Ascending aorta (tissue), 2 donors: ENCODE measurements around the gene OXLD1. TPM values are rescaled to one million over a fixed set of nuclear protein-coding genes. Genes with fewer than 3 reads are reported as not detected.

Source experiments
- DNase-seq, 2 donors: peaks; one replicate each; pipeline ENCODE4 v3.0.0-alpha.2; 2019; ENCODE audit warnings: low spot score in 2 of 2
- H3K27ac ChIP-seq, 2 donors: fragments of 200-600 bp; sonication (generic); one replicate each; pipeline ENCODE4 v1.5.1; 2016 to 2017; ENCODE audit warnings: mild to moderate bottlenecking in 1 of 2
- H3K27me3 ChIP-seq: fragments of 200-600 bp; sonication (generic); one replicate; pipeline ENCODE4 v1.5.1; 2017
- H3K36me3 ChIP-seq, 2 donors: fragments of 200-600 bp; sonication (generic); one replicate each; pipeline ENCODE4 v1.5.1; 2016
- H3K4me1 ChIP-seq, 2 donors: fragments of 200-600 bp; sonication (generic); one replicate each; pipeline ENCODE4 v1.5.1; 2016 to 2017; ENCODE audit warnings: mild to moderate bottlenecking in 1 of 2
- H3K4me3 ChIP-seq, 2 donors: fragments of 200-600 bp; sonication (generic); one replicate each; pipeline ENCODE4 v1.5.1; 2016 to 2017; ENCODE audit warnings: mild to moderate bottlenecking in 1 of 2
- H3K9me3 ChIP-seq, 2 donors: fragments of 200-600 bp; sonication (generic); one replicate each; pipeline ENCODE4 v1.5.1; 2016
- CTCF ChIP-seq, 3 experiments: fragments of 200-600 bp in 2 of 3; fragments of 450-650 bp in 1 of 3; sonication (generic) in 2 of 3; IDR thresholded peaks; one replicate each; pipeline ENCODE4 v1.5.1; 2016 to 2019; ENCODE audit warnings: antibody characterized with exemption in 3 of 3, mild to moderate bottlenecking in 1 of 3, moderate library complexity in 1 of 3
- intact Hi-C: fragments of 100-400 bp; cut with DNase I; formaldehyde crosslinking; loops from one replicate; pipeline ENCODE4 v1.15.1; 2023
- total RNA-seq: library from RNA; depleted of rRNA; stranded (reverse); fragments of >200 nt; gene quantifications from one replicate; pipeline ENCODE4 v1.1.0, GENCODE V29; 2016

OXLD1 gene
- 96.1 TPM for total RNA-seq

GRCh38 chr17:81666342-81667191, at the start of gene OXLD1, which contains the start of gene CCDC137:
Gene OXLD1 (minus strand): TSS chr17:81666605. CDS start chr17:81666577, 28 bp downstream.
Gene CCDC137 (plus strand): TSS chr17:81666737. CDS start chr17:81666767, 30 bp downstream.
- peak within 1 kb of the TSS; percentile 68 to 69 for H3K4me3 ChIP-seq
- intact Hi-C loops: loop anchor here (1.0 kb wide), 3 partner anchors 17 to 46 kb away; partner anchors contain the start of genes ARL16, NPLOC4, SLC25A10 and TSPAN10
- DNase-seq: peak; percentile 79 to 97
- TF ChIP-seq CTCF (IDR thresholded peaks at IDR 0.05): no peak
- H3K36me3 ChIP-seq: peaks cover 18 to 24% of the 10 kb centered on the region in 2 donors
- no peaks in the 10 kb centered on the region for H3K9me3 ChIP-seq
- no peaks in the 10 kb centered on the region for H3K27me3 ChIP-seq
- peaks cover 3 to 17% of the 10 kb centered on the region in 2 donors for H3K4me1 ChIP-seq
- peak within 1 kb of the TSS; percentile 65 to 80 for H3K27ac ChIP-seq

- intact Hi-C loops: no loop called here
- Histone ChIP-seq H3K4me1 (peaks cover 7 to 13% of the 10 kb centered on the region in 2 donors), H3K4me3 (no peak overlapping the region), H3K36me3 (peaks cover 0 to 4% of the 10 kb centered on the region in 2 donors), H3K9me3 (no peaks in the 10 kb centered on the region), H3K27ac (no peak overlapping the region), H3K27me3 (no peaks in the 10 kb centered on the region)
- no peak for DNase-seq
- TF ChIP-seq CTCF (IDR thresholded peaks at IDR 0.05): no peak
Measured at GRCh38 chr17:81715107-81715871, 48.9 kb upstream of the OXLD1 start.

GRCh38 chr17:81714412-81715106, 48.2 kb upstream of the OXLD1 start:
- intact Hi-C loops: no loop called here
- H3K4me1 ChIP-seq: peaks cover 7 to 13% of the 10 kb centered on the region in 2 donors
- peaks cover 0 to 4% of the 10 kb centered on the region in 2 donors for H3K36me3 ChIP-seq
- H3K27me3 ChIP-seq: no peaks in the 10 kb centered on the region
- DNase-seq: no peak
- no peaks in the 10 kb centered on the region for H3K9me3 ChIP-seq
- no peak overlapping the region for H3K4me3 ChIP-seq
- no peak for TF ChIP-seq CTCF (IDR thresholded peaks at IDR 0.05)
- H3K27ac ChIP-seq: no peak overlapping the region

GRCh38 chr17:81713556-81714411, 47.4 kb upstream of the OXLD1 start:
- Histone ChIP-seq H3K4me3 (peak overlapping the region in 1 of 2 donors; percentile 82), H3K4me1 (peaks cover 7 to 13% of the 10 kb centered on the region in 2 donors), H3K27me3 (no peaks in the 10 kb centered on the region), H3K27ac (no peak overlapping the region), H3K36me3 (peaks cover 0 to 4% of the 10 kb centered on the region in 2 donors), H3K9me3 (no peaks in the 10 kb centered on the region)
- intact Hi-C loops: no loop called here
- TF ChIP-seq CTCF (IDR thresholded peaks at IDR 0.05): no peak
- no peak for DNase-seq
